ENCODE measurements around the gene CLK3.

DNA sequence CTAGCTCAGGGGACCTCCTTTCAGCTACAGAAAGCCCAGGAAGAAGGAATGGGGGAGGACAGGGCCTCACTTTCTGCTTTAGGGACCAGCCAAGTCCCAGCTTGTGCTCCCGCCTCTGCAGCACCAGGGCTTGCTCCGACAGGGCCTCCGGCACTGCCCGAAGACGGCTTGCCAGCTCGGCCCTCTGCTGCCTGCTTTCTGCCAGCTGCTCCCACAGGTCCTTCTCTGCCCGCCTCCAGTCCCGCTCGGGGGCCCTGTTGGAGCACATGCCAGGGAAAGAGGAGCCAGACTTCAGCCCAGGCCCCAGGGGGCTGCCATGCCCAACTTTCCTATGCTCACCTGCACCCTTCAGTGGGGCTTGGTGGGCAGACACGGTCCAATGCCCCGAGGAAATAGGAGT is 4.3 kb upstream of the CLK3 start:
- no peak for TF ChIP-seq EZH2 (IDR thresholded peaks at IDR 0.05; ENCODE audit: low read depth)
- TF ChIP-seq, protein P1, sequence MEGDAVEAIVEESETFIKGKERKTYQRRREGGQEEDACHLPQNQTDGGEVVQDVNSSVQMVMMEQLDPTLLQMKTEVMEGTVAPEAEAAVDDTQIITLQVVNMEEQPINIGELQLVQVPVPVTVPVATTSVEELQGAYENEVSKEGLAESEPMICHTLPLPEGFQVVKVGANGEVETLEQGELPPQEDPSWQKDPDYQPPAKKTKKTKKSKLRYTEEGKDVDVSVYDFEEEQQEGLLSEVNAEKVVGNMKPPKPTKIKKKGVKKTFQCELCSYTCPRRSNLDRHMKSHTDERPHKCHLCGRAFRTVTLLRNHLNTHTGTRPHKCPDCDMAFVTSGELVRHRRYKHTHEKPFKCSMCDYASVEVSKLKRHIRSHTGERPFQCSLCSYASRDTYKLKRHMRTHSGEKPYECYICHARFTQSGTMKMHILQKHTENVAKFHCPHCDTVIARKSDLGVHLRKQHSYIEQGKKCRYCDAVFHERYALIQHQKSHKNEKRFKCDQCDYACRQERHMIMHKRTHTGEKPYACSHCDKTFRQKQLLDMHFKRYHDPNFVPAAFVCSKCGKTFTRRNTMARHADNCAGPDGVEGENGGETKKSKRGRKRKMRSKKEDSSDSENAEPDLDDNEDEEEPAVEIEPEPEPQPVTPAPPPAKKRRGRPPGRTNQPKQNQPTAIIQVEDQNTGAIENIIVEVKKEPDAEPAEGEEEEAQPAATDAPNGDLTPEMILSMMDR (conservative IDR thresholded peaks at IDR 0.05) = no peak
